LNCAP (cell line): ENCODE results near the gene PKN2.

ENCODE experiments used
- TF ChIP-seq, protein P1 (sequence below): fragments of 450-650 bp; IDR thresholded peaks from 2 replicates; pipeline ENCODE4 v1.5.1; 2017; ENCODE audit warnings: mild to moderate bottlenecking

Gene PKN2

GRCh38 chr1:88661188-88661587, 22.9 kb upstream of the PKN2 start:
- TF ChIP-seq, protein P1, sequence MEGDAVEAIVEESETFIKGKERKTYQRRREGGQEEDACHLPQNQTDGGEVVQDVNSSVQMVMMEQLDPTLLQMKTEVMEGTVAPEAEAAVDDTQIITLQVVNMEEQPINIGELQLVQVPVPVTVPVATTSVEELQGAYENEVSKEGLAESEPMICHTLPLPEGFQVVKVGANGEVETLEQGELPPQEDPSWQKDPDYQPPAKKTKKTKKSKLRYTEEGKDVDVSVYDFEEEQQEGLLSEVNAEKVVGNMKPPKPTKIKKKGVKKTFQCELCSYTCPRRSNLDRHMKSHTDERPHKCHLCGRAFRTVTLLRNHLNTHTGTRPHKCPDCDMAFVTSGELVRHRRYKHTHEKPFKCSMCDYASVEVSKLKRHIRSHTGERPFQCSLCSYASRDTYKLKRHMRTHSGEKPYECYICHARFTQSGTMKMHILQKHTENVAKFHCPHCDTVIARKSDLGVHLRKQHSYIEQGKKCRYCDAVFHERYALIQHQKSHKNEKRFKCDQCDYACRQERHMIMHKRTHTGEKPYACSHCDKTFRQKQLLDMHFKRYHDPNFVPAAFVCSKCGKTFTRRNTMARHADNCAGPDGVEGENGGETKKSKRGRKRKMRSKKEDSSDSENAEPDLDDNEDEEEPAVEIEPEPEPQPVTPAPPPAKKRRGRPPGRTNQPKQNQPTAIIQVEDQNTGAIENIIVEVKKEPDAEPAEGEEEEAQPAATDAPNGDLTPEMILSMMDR = no peak

DNA sequence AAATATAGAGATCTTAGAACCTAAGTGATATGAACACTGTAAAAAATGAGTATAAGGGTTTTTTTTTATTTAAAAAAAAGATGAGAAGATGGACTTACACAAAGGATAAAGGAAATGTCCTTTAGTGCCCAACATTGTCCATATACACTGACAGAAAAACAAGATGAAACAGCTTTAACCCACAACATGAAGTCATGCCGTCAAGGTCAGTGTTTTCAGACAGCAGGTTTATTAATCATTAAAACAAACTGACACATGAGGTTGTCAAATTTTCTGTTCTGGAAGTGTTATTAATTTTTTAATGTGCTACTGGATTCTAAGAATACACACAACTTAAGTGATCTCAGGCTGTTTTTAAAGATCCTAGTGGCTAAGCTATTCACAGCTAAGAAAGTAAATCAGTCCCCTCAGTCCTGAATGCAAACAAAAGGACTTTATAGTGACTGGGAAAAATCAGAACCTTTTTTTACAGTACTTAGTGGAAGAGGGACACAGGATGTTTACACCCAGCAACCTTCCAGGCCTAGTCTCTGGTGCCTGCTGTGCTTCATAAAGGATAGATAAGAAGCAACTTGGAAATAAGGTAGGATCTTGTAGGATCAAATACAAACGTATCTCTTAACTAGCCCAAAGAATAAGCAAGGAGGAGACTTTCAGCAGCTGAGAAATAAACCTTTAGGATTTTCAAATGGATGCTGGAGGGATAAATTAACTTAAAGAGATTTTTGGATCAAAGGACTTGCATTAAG, 21.9 kb upstream of the PKN2 start:
- TF ChIP-seq, protein P1 = no peak

DNA sequence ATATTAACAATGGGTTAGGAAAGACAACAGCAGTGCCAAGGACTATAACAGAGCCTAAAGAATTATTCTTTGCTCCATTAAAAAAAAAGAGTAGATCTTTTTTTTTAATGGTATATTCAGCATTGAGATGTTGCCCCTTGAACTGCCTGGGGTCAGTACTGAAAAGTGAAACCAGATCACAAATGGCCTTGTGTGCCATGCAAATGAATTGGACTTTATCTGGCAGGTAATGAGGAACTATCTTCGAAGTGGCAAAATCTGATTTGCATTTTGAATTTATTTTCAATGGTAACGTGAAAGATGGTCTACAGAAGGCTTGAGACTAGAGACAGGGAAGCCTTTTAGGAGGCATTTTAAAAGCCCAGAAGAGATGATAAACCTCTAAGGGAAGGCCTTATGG, 21.4 kb upstream of the PKN2 start:
- TF ChIP-seq, protein P1 = no peak

GRCh38 chr1:88668405-88668804, 15.7 kb upstream of the PKN2 start:
- TF ChIP-seq, protein P1 = no peak

- TF ChIP-seq, protein P1 = no peak
Observed at GRCh38 chr1:88670462-88670861, 13.6 kb upstream of the PKN2 start.

DNA sequence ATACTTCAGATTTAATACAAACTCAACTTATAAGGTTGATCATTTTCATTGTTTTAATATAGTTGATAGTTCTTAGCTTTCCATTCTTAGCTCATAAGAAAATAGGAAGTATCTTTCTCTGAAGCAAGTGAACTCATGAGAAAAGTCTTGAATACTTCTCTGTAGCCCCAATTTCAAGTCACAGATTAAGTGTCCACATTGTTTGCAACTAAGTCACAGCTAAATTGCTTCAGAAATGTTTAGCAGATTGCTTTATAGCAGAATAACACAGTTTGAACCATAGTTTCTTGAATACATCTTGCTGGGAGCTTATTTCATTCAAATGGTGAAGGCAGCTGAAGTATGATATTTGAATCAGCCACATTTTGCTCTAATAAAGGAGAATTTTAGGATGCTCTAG, 10.6 kb upstream of the PKN2 start:
- TF ChIP-seq, protein P1 = no peak

DNA sequence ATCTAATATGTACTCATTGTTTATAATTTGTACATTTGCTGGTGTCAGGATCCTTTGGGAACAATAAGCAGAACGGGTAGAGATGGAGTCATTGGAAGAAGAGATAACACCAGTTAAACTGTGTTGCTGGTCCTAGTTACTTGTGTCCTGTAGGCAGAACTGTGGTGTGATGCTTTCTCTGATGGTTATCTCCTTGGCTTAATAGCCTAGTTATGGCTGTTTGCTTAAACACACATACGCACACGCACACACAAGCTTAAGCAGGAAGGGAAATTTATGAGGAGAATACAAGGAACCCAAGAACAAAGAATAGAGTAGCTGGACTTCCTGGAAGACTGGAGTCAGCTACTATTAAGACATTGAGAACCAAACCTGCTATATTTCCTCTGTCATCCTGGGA, 5.7 kb upstream of the PKN2 start:
- TF ChIP-seq, protein P1 = no peak

DNA sequence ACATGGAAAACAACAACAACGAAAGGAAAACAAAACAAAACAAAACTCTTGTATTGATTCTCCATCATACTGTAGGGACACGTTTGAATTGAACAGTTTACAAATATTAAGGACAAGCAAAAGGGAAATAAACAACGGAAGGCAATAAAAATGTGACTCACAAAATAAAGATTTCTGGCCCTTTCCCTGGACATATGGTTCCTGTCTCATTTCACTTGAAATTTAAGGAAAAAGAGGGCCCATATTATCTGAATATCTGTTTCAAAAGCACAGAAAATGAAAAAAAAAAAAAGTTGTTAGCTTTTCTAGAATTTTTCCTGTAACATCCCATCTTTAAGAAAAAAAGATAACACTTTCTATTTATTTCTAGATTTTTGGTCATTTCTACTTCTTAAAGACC, 3.6 kb upstream of the PKN2 start:
- TF ChIP-seq, protein P1 = no peak
